Thymus (tissue), 11 donors: ENCODE measurements around the gene RNLS. TPM values are rescaled to one million over a fixed set of nuclear protein-coding genes. Genes with fewer than 3 reads are reported as not detected.
A peak's percentile ranks its signal among the peaks of the same experiment; 100 is the strongest.

Source experiments
- DNase-seq, 9 donors: peaks; one replicate each; pipeline ENCODE4 v3.0.0-alpha.2; 2013; ENCODE audit warnings: low spot score in 9 of 9, low read depth in 6 of 9, missing footprints in 1 of 9
- H3K27ac ChIP-seq, 2 donors: one replicate each; pipeline ENCODE4 v1.5.1; 2013; ENCODE audit warnings: control low read depth in 1 of 2, low read depth in 1 of 2, low read length in 1 of 2, mild to moderate bottlenecking in 1 of 2, moderate library complexity in 1 of 2
- H3K27me3 ChIP-seq, 2 donors: one replicate each; pipeline ENCODE4 v1.5.1; 2013; ENCODE audit warnings: low read length in 1 of 2; ENCODE audit not compliant: control insufficient read depth in 2 of 2, insufficient read depth in 1 of 2
- H3K36me3 ChIP-seq, 2 donors: one replicate each; pipeline ENCODE4 v1.5.1; 2013; ENCODE audit warnings: low read length in 1 of 2, mild to moderate bottlenecking in 1 of 2, moderate library complexity in 1 of 2; ENCODE audit not compliant: control insufficient read depth in 2 of 2, insufficient read depth in 2 of 2
- H3K4me1 ChIP-seq, 2 donors: one replicate each; pipeline ENCODE4 v1.5.1; 2013; ENCODE audit warnings: low read length in 2 of 2; ENCODE audit not compliant: control insufficient read depth in 2 of 2, insufficient read depth in 2 of 2
- H3K4me3 ChIP-seq, 2 donors: one replicate each; pipeline ENCODE4 v1.5.1; 2013; ENCODE audit warnings: low read length in 2 of 2, control low read depth in 1 of 2, mild to moderate bottlenecking in 1 of 2
- H3K9me3 ChIP-seq, 2 donors: one replicate each; pipeline ENCODE4 v1.5.1; 2013; ENCODE audit warnings: low read length in 1 of 2, mild to moderate bottlenecking in 1 of 2; ENCODE audit not compliant: control insufficient read depth in 2 of 2, insufficient read depth in 1 of 2
- WGBS: extraction: QIAGEN DNeasy Blood & Tissue Kit; methylation state at CpG from one replicate; pipeline ENCODE4 v1.1.7; 2013; 5-methylcytosine and 5-hydroxymethylcytosine counted together
- polyA plus RNA-seq: library from polyadenylated mRNA; stranded (reverse); fragments of 200-250 nt; gene quantifications from one replicate; pipeline ENCODE4 v1.2.3, GENCODE V29; 2013
- total RNA-seq: library from RNA; stranded (reverse); fragments of 120-200 nt; gene quantifications from one replicate; pipeline ENCODE4 v1.2.4, GENCODE V29; 2013
- donor health status: healthy.

Gene RNLS
- total and polyA plus RNA-seq, 2 donors = 4.3 to 5.0 TPM

GRCh38 chr10:88562152-88562551 is 21.0 kb downstream of the RNLS start:
- no peaks in the 10 kb centered on the region for H3K4me1 ChIP-seq
- H3K27ac ChIP-seq = no peak overlapping the region
- H3K4me3 ChIP-seq = no peak overlapping the region
- no peak for DNase-seq
- WGBS = 92% methylated on average over 1 of the region's 1 CpG
- H3K27me3 ChIP-seq = no peaks in the 10 kb centered on the region
- no peaks in the 10 kb centered on the region for H3K9me3 ChIP-seq
- no peaks in the 10 kb centered on the region for H3K36me3 ChIP-seq

DNA sequence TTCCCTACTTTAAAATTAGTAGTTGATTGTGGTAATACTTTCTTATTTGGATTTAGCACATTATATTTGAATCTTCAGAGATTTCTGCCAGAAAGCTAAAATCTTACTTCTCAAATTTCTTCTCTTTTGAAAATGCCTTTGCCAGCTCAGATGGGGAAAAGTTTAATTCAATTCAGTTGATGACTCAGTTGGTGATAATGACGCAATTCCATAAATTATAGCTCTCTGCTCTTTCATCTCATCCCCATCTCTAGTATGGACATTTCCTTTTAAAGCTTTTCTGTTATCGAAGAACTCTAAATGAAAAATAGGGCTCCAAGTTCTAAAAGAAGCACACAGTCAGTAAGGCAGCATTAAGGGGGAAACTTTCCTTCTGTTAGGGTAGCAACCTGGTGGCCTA is 25.5 kb downstream of the RNLS start:
- Histone ChIP-seq H3K4me3 (no peak overlapping the region), H3K36me3 (no peaks in the 10 kb centered on the region), H3K9me3 (no peaks in the 10 kb centered on the region), H3K4me1 (no peaks in the 10 kb centered on the region), H3K27me3 (no peaks in the 10 kb centered on the region), H3K27ac (no peak overlapping the region)
- 96% methylated on average over 2 of the region's 2 CpGs for whole genome bisulfite sequencing
- DNase-seq = no peak

DNA sequence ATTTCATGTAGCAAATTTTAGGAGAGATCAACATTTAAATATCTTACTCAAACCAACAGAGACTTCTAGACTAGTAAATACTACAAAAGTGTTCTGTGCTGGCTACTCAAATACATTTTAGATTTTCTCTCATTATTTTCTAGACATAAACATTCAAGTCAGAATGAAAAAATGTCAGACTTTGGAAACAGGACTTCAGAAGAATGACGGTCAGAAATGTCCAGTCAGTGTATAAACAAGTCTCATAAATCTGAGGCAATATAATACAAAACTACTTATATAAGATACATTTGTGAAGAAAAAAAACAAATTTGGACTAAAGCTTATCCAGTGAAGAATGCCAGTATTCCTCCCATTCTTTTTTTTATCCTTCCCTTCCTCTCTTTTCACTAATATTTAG is 25.9 kb downstream of the RNLS start:
- H3K27me3 ChIP-seq = no peaks in the 10 kb centered on the region
- no peak for DNase-seq
- peaks cover 0 to under 1% of the 10 kb centered on the region in 2 donors for H3K4me1 ChIP-seq
- no peaks in the 10 kb centered on the region for H3K9me3 ChIP-seq
- no peaks in the 10 kb centered on the region for H3K36me3 ChIP-seq
- WGBS = 99% methylated on average over 1 of the region's 1 CpG
- H3K4me3 ChIP-seq = no peak overlapping the region
- no peak overlapping the region for H3K27ac ChIP-seq

DNA sequence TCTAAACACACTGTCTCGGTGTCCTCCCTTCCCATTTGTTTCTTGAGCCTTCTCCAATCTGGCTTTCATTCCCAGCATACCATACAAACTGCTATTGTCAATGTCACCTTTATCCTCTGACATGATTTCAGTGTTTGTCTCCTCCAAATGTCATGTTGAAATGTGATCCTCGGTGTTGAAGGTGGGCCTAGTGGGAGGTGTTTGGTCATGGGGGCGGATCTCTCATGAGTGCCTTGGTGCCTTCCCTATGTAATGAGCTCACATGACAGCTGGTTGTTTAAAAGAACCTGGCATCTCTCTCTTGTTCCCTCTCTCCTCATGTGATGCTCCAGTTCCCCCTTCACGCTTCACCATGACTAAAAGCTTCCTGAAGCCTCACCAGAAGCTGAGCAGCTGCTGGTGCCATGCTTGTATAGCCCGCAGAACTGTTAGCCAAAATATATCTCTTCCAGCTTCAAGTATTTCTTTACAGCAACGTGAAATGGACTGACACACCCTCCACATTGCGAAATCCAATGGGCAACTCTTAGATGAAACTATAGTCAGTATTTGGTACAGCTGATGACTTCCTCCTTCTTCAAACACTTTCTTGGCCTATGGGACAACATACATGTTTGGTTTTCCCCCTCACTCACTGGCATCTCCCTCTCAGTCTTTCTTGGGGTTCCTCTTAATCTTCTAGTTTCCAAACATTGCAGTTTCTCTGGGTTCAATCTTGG is 27.8 kb downstream of the RNLS start:
- WGBS = 97% methylated on average over 7 of the region's 7 CpGs
- Histone ChIP-seq H3K27me3 (no peaks in the 10 kb centered on the region), H3K4me1 (peaks cover 0 to 5% of the 10 kb centered on the region in 2 donors), H3K36me3 (no peaks in the 10 kb centered on the region), H3K27ac (no peak overlapping the region), H3K4me3 (no peak overlapping the region), H3K9me3 (no peaks in the 10 kb centered on the region)
- no peak for DNase-seq

DNA sequence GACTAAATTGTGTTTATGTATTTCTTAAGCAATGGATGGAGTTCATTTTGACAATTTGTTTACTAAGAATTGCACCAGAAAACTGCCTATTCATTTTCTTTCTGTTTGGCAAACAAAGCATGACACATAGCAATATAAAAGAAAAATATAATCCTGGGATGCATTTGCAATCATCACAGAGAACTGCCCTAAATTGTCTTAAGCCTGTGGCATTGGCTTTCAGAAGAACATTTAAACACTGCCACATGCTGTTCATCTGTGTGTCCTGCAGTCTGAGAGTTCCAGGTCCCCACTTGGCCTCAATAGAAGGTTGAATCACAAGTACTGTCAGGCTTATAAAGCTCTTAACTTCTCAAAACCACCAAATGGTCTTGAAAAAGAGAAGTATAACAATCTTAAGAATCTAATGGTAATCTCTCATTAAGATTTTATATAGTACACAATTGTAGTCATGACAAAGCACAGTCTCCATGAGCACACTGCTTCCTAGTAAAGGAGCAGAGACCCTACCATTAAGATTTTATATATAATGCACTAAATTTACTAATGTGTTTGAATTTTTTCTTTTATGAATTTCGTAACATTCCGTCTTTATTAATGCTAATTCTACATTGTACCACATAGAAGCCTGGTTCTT is 29.9 kb downstream of the RNLS start:
- no peak overlapping the region for H3K27ac ChIP-seq
- peak in 8 of 9 donors; percentile 27 to 84 (median 58) for DNase-seq
- no peak overlapping the region for H3K4me3 ChIP-seq
- H3K36me3 ChIP-seq = no peaks in the 10 kb centered on the region
- H3K9me3 ChIP-seq = no peaks in the 10 kb centered on the region
- H3K27me3 ChIP-seq = no peaks in the 10 kb centered on the region
- WGBS = 96% methylated on average over 2 of the region's 2 CpGs
- peaks cover 0 to 5% of the 10 kb centered on the region in 2 donors for H3K4me1 ChIP-seq

GRCh38 chr10:88551246-88551645 is 31.9 kb downstream of the RNLS start:
- no peaks in the 10 kb centered on the region for H3K27me3 ChIP-seq
- 92% methylated on average over 2 of the region's 2 CpGs for WGBS
- H3K4me3 ChIP-seq = no peak overlapping the region

GRCh38 chr10:88546497-88546896 is 36.6 kb downstream of the RNLS start:
- no peak overlapping the region for H3K4me3 ChIP-seq
- no peak overlapping the region for H3K27ac ChIP-seq
- no peaks in the 10 kb centered on the region for H3K27me3 ChIP-seq
- H3K36me3 ChIP-seq = no peaks in the 10 kb centered on the region
- H3K4me1 ChIP-seq = no peaks in the 10 kb centered on the region
- no peaks in the 10 kb centered on the region for H3K9me3 ChIP-seq
- no peak for DNase-seq
- WGBS = 78% methylated on average over 3 of the region's 3 CpGs

More at GRCh38 chr10:88551246-88551645, 31.9 kb downstream of the RNLS start:
- Histone ChIP-seq H3K36me3 (no peaks in the 10 kb centered on the region), H3K27ac (no peak overlapping the region), H3K9me3 (no peaks in the 10 kb centered on the region), H3K4me1 (peaks cover 0 to 5% of the 10 kb centered on the region in 2 donors)
- no peak for DNase-seq

DNA sequence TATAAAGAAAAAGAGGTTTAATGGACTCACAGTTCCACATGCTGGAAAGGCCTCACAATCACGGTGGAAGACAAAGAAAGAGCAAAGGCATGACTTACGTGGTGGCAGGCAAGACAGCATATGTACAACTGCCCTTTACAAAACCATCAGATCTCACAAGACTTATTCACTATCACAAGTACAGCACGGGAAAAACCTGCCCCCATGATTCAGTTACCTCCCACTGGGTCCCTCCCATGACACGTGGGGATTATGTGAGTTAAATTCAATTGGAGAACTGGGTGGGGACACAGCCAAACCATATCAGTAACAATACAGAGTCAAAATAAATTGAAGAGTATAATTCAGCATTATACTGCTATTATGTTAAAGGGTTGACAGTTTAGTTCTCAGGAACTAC is 37.8 kb downstream of the RNLS start:
- 86% methylated on average over 4 of the region's 4 CpGs for WGBS

GRCh38 chr10:88544140-88544870 is 38.8 kb downstream of the RNLS start:
- no peak overlapping the region for H3K4me3 ChIP-seq
- 98% methylated on average over 2 of the region's 2 CpGs for WGBS
- H3K27me3 ChIP-seq = no peaks in the 10 kb centered on the region
- no peak for DNase-seq
- H3K36me3 ChIP-seq = no peaks in the 10 kb centered on the region
- no peaks in the 10 kb centered on the region for H3K4me1 ChIP-seq
- H3K9me3 ChIP-seq = no peaks in the 10 kb centered on the region
- no peak overlapping the region for H3K27ac ChIP-seq

More for the DNA sequence above, 37.8 kb downstream of the RNLS start:
- no peaks in the 10 kb centered on the region for H3K9me3 ChIP-seq
- H3K27me3 ChIP-seq = no peaks in the 10 kb centered on the region
- H3K4me3 ChIP-seq = no peak overlapping the region
- H3K27ac ChIP-seq = no peak overlapping the region
- no peak for DNase-seq
- no peaks in the 10 kb centered on the region for H3K36me3 ChIP-seq
- H3K4me1 ChIP-seq = no peaks in the 10 kb centered on the region
